Left lung (tissue), 10 donors: ENCODE measurements around the gene RTCB. TPM values are rescaled to one million over a fixed set of nuclear protein-coding genes. Genes with fewer than 3 reads are reported as not detected.
A peak's percentile ranks its signal among the peaks of the same experiment; 100 is the strongest.

Experiments used
- ATAC-seq: fragments of 200-7000 bp; cut with Tn5 transposase; one replicate; pipeline ENCODE4 v1.9.1; 2020; ENCODE audit warnings: moderate library complexity
- DNase-seq, 4 donors: peaks; one replicate each; pipeline ENCODE4 v3.0.0-alpha.2; 2013 to 2020
- H3K27ac ChIP-seq, 2 donors: fragments of 200-600 bp; sonication (generic) in 1 of 2; one replicate each; pipeline versions ENCODE4 v1.5.0 to v1.8.0; 2020 to 2021
- H3K27me3 ChIP-seq, 2 donors: fragments of 200-600 bp; sonication (generic) in 1 of 2; one replicate each; pipeline versions ENCODE4 v1.5.0 to v1.8.0; 2020 to 2021
- H3K36me3 ChIP-seq, 2 donors: fragments of 200-600 bp; sonication (generic) in 1 of 2; one replicate each; pipeline versions ENCODE4 v1.5.0 to v1.8.0; 2020 to 2021
- H3K4me1 ChIP-seq, 2 donors: fragments of 200-600 bp; one replicate each; pipeline ENCODE4 v1.8.0; 2021
- H3K4me3 ChIP-seq, 2 donors: fragments of 200-600 bp; sonication (generic) in 1 of 2; one replicate each; pipeline versions ENCODE4 v1.5.0 to v1.8.0; 2020 to 2021; ENCODE audit warnings: mild to moderate bottlenecking in 1 of 2
- H3K9me3 ChIP-seq, 2 donors: fragments of 200-600 bp; sonication (generic) in 1 of 2; one replicate each; pipeline versions ENCODE4 v1.5.0 to v1.8.0; 2020 to 2021
- intact Hi-C, 2 donors: fragments of 100-400 bp; cut with DNase I; formaldehyde crosslinking; loops; one replicate each; pipeline versions ENCODE4 v1.11.2 to v1.14.2; 2022
- polyA plus RNA-seq, 6 donors: library from polyadenylated mRNA; unstranded; fragments of 120-200 nt; gene quantifications; one replicate each; pipeline ENCODE4 v1.2.1, GENCODE V29; 2013; ENCODE audit not compliant: insufficient read length in 6 of 6
- total RNA-seq, 2 donors: library from RNA; stranded (reverse); fragmentation: NEBNext Ultra II Directional; extraction: Animal tissue kit (Norgen Biotek cat#: 25700); gene quantifications; one replicate each; pipeline ENCODE4 v1.2.1, GENCODE V29; 2021
- TF ChIP-seq, protein P1 (sequence below), 2 donors: fragments of 200-600 bp; sonication (generic) in 1 of 2; IDR thresholded peaks; one replicate each; pipeline versions ENCODE4 v1.5.0 to v1.8.0; 2021; ENCODE audit warnings: antibody characterized with exemption in 2 of 2
- donor health status: DM: no; HTN: yes; CAD: no.
- donor health status: DM: no; HTN: no; CAD: no.

Gene RTCB
- total and polyA plus RNA-seq, 8 donors = 61.8 to 93.0 (median 83.2) TPM

DNA sequence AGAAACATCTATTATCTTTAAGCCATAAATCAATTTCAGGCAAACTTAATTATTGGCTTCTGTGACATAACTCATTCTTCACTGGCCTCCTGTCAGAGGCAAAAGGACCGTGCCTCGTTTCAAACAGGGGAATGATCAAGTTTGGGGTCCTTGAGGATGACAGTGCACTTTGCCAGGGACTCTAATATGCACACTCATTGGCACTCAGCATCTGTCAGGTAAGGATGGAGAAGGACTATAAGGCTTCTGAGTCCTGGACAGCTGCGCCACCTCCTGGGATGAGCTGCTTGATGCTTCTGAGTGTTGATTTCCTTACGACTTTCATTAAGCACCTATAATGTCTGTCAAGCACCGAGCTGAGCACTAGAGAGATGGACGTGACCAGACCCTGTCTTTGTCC, 32.0 kb upstream of the RTCB start:
- ATAC-seq (peak; percentile 14), DNase-seq (no peak)
- peaks cover 0 to 5% of the 10 kb centered on the region in 2 donors for H3K27me3 ChIP-seq
- no peak overlapping the region for H3K4me3 ChIP-seq
- intact Hi-C loops = no loop called here
- H3K27ac ChIP-seq = no peak overlapping the region
- no peaks in the 10 kb centered on the region for H3K4me1 ChIP-seq
- no peaks in the 10 kb centered on the region for H3K36me3 ChIP-seq
- H3K9me3 ChIP-seq = no peaks in the 10 kb centered on the region
- TF ChIP-seq, protein P1, sequence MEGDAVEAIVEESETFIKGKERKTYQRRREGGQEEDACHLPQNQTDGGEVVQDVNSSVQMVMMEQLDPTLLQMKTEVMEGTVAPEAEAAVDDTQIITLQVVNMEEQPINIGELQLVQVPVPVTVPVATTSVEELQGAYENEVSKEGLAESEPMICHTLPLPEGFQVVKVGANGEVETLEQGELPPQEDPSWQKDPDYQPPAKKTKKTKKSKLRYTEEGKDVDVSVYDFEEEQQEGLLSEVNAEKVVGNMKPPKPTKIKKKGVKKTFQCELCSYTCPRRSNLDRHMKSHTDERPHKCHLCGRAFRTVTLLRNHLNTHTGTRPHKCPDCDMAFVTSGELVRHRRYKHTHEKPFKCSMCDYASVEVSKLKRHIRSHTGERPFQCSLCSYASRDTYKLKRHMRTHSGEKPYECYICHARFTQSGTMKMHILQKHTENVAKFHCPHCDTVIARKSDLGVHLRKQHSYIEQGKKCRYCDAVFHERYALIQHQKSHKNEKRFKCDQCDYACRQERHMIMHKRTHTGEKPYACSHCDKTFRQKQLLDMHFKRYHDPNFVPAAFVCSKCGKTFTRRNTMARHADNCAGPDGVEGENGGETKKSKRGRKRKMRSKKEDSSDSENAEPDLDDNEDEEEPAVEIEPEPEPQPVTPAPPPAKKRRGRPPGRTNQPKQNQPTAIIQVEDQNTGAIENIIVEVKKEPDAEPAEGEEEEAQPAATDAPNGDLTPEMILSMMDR (IDR thresholded peaks at IDR 0.05) = no peak

DNA sequence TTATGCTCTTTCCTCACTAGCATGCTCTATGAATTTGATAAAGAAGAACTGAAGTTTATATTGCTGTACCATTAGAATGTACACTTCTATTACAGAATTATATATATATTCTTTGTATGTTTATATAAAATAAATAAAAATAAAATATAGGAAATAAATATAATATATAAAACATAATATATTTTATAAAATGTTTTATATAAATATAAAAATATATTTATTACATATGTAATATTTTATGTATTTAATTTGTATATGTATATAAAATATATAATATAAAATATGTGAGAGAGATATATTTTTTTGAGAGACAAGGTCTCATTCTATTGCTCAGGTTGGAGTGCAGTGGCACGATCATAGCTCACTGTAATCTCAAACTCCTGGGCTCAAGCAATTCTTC, 18.3 kb upstream of the RTCB start:
- no peaks in the 10 kb centered on the region for H3K4me1 ChIP-seq
- intact Hi-C loops = no loop called here
- H3K36me3 ChIP-seq = no peaks in the 10 kb centered on the region
- no peaks in the 10 kb centered on the region for H3K9me3 ChIP-seq
- no peak for ATAC-seq
- TF ChIP-seq, protein P1 (IDR thresholded peaks at IDR 0.05) = no peak
- DNase-seq = no peak
- no peak overlapping the region for H3K4me3 ChIP-seq
- H3K27ac ChIP-seq = no peak overlapping the region
- peaks cover 0 to 8% of the 10 kb centered on the region in 2 donors for H3K27me3 ChIP-seq

DNA sequence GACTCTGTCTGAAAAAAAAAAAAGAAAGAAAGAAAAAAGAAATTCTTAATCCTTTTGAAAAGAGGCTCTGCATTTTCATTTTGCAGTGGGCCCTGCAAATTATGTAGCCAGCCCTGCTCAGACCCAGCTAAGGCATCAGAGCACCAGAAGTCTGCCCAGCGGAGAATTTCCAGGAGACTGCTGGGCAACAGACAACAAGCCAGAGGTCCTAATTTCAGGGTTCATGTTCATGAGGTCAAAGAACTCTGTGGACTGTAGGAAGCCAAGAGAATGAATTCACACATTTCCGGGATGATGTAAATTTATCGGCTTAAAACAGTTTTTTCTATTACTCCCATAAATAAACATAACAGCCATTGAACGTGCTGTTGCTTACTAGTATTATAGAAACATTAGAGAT, 14.8 kb upstream of the RTCB start:
- no peak for DNase-seq
- no peak for ATAC-seq
- no peak overlapping the region for H3K27ac ChIP-seq
- no peak overlapping the region for H3K4me3 ChIP-seq
- H3K9me3 ChIP-seq = no peaks in the 10 kb centered on the region
- TF ChIP-seq, protein P1 (IDR thresholded peaks at IDR 0.05) = no peak
- no peaks in the 10 kb centered on the region for H3K4me1 ChIP-seq
- intact Hi-C loops = no loop called here
- no peaks in the 10 kb centered on the region for H3K36me3 ChIP-seq
- peaks cover 0 to 13% of the 10 kb centered on the region in 2 donors for H3K27me3 ChIP-seq

DNA sequence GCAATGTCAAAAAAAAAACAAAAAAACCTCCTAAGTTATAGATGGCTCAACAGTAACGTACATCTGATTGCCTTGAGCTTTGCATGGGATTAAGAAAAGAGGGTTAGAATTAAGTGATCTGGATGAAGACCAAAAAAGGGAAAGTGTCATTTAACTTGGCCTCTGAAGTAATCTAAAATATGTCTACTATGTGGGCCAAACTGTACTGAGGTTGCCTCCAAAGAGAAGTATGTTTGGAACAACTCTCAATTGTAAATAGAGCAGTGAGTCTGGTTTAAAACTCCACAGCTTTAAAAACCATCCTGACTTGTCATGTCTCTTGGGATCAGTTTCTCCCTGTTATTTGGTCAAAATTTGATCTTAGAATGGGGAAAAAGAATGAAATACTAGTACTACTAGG, 11.6 kb upstream of the RTCB start:
- intact Hi-C loops = no loop called here
- DNase-seq (no peak), ATAC-seq (no peak)
- Histone ChIP-seq H3K9me3 (no peaks in the 10 kb centered on the region), H3K4me3 (no peak overlapping the region), H3K27ac (no peak overlapping the region), H3K27me3 (peaks cover 0 to 35% of the 10 kb centered on the region in 2 donors), H3K36me3 (no peaks in the 10 kb centered on the region), H3K4me1 (no peaks in the 10 kb centered on the region)
- TF ChIP-seq, protein P1 (IDR thresholded peaks at IDR 0.05) = no peak

DNA sequence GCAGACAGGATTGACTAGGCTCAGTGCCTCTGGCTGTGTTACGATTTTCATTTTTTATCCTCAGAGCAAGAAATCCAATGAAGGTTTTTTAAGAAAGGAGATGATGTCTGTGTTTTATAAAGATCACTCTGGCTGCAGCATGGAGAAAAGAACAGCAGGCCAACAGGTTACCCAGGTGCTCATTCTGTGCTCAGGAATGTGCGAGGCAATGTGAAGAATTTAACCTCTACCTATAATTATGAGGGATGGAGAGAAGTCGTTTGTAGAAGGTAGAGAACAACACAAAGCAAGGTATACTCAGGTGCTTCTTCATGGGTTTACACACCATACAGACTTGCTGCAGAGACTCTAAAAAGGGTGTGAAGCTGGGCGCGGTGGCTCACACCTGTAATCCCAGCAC, 10.0 kb upstream of the RTCB start:
- ATAC-seq = no peak

More for the DNA sequence above, 10.0 kb upstream of the RTCB start:
- TF ChIP-seq, protein P1 (IDR thresholded peaks at IDR 0.05) = no peak
- Histone ChIP-seq H3K4me1 (no peaks in the 10 kb centered on the region), H3K27me3 (peaks cover 0 to 45% of the 10 kb centered on the region in 2 donors), H3K27ac (no peak overlapping the region), H3K4me3 (no peak overlapping the region), H3K9me3 (no peaks in the 10 kb centered on the region), H3K36me3 (no peaks in the 10 kb centered on the region)
- intact Hi-C loops = no loop called here
- no peak for DNase-seq
